Amniotic epithelial cell (primary cell): ENCODE results near the gene RLN1.
"Not testable (repeated sequence)": the region's sequence is repeated elsewhere in the genome, so short reads cannot be mapped to it uniquely, and the experiment has no call there.

Source experiments
- DNase-seq: peaks from one replicate; pipeline ENCODE4 v3.0.0-alpha.2; 2010; ENCODE audit warnings: low read depth

The RLN1 gene

DNA sequence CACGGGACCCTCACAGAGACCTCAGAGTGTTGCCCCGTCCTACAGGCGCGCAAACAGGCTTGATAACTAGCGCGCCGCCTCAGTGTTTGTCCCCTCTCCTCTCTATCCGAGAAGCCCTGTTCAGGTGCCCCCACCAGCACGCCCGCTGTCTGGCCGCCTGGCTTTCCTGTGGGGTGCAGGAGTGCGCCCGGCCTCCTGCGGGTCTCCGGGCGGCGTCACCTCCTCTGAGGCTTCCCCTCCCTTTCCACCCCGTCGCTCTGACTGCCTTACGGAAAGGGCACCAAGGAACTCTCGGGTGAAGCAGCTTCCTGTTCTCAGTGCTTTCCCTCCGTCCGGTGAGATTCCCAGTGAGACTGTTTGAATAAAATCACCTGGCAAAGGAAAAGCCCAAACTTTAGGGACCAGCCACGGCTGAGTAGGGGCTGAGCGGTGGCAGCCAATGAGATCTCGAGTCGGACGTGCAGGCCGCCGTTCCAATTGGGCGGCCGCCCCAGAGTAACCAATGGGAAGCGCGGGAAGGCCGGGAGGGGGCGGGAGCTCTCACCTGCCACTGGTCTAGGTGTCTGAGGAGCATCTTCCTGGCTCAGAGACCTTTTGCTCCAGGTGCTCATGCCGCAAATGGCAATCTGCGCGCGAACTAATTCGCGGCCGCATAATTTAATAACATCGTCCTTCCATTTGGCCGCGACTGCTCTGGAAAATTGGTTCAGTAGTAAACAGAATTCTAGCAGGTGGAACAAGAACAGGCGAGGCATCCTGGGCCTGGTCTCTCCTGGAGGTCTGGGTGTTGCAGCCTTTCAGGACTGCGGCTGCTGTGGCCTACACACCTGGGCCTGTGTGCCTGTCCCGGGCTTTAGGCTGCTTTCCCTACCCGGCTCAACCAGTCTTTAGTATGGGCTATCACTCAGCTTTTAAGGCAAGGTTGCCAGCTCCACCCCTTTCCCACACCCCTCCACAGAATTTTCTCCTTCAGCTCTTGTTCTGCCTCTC, at the start of gene RLN1:
TSS of gene RLN1 (minus strand) at position 885 of the 990 bp plus-strand sequence. CDS start at position 755, 130 bp downstream.
- not testable (repeated sequence) for DNase-seq

DNA sequence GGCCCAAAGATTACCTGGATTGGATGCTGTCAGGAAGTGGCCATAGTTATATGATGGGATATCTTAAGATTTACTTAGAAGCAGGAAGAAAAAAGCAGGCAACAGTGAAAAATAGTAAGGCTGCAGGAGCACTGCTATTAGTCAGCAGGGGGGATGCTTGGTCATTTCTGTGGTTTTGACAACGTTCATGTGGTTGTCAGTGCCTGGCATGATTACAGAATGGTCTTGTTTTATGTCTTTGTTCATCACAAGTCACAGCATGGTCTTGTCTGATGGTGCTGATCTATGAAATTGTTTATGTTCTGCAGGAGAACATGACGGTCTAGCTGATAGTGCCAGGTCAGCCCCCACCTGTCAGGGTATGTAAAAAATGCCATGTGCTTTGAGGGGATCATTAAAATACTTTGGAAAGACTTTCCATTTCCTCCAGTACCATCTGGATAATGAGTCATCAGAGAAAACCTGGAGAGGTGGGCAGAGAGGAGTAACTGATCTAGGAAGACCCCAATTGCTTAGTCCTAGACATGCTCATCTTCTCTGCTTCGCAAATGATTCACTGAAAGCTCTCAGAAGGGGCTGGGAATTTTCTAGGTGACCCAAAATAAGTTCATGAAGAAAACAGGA, 49.5 kb upstream of the RLN1 start:
- DNase-seq: peak; percentile 98

GRCh38 chr9:5388026-5388819, 48.5 kb upstream of the RLN1 start:
- peak; percentile 83 for DNase-seq

DNA sequence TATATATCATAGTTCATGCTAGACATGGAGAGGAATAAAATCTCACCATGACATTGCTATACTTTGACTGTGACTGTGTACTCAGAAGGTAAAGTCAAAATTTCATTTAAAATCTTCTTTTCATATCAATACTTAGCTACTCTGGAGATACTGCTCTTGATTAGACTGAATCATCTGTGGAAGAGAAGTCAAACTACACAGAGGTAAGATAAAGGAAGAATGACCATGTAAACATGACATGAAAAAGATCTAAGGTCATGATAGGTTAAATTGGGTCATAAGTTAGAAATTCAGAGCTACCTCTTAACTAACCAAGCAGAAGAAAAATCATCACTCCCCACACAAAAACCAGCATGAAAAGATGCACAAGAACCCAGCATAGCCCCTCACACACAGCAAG, 44.8 kb upstream of the RLN1 start:
- DNase-seq: no peak

GRCh38 chr9:5382479-5382878, 42.8 kb upstream of the RLN1 start:
- DNase-seq: no peak

GRCh38 chr9:5375790-5376477, 36.3 kb upstream of the RLN1 start:
- DNase-seq: no peak

DNA sequence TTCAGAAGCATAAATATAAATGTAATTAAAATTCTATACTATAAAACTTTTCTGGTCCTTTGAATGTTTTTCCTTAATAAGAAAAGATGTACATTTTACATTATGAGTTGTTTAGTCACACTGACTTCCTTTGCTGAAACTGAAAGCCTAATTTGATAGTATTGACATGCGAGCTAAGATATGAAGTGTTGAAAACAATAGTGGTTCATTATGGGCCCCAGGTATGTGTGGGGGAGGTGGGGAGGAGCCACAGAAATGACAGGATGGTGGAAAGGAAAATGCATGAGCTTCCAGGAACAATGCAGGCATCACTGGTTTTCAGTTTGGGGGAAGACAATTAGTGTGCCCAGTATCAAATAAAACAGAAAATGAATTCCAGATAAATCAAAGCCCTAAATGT, 35.4 kb upstream of the RLN1 start:
- no peak for DNase-seq

DNA sequence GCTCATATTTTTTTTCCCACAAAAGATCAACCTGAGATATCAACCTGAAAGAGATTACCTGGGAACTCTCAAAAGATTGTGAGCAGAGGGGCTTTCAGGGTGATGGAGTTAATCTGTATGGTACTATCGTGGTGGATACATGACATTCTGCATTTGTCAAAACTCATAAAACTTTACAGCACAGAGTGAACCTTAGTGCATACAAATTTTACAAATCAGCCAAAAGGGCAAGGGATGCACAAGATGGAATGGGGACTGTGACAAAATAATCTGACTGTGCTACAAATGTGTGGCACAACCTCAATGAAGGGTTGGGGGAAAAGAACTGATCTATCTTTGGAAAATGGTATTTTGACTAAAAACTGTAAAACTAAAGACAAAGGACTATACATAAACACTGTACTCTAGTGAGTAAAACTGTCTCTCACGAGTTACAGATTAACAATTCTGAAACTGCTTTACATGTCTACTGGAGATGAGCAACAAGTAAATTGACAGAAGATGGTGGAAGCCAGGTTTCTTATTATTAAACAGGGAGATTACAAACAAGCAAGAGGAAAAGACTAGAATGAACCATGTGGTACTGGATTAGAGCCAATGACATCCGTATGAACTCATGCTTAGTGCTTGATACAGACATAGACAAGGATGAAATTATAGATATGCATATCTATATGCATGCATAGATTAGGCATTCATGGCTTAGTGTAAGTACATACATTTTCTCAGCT, 24.8 kb upstream of the RLN1 start:
- DNase-seq: peak; percentile 69

- no peak for DNase-seq
Measured at GRCh38 chr9:5361326-5362010, 21.8 kb upstream of the RLN1 start.

GRCh38 chr9:5360341-5360740, 20.7 kb upstream of the RLN1 start:
- DNase-seq: no peak

DNA sequence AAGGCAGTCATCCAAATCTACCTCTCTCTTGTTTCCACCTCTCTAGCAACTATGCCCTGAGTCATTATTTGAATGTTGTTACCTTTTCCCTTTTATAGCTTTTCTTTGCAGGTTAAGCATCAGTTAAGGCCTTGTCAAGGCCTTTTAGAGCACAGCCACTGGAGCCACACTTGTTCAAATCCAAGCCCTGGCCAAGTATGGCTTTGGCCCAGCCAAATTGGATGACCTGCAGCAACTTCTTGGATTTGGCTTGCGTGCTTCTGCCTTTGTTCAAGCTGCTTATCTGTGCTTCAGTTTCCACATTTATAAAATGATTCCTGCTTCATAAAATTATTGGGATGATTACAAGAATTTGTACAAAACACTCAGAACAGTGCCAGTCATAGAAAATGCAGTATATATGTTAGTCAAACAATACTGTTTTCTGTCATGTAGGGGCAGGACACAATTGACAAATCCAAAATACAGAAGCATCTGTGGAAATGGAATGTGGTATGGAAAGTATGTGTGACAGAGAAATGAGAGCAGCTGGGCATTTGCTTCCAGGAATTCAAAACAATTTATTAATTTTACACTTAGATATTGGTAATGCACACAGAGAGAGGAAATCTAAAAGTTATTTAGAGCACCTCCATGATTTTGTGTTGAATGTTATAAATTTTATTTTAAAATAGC, 17.9 kb upstream of the RLN1 start:
- DNase-seq: no peak

DNA sequence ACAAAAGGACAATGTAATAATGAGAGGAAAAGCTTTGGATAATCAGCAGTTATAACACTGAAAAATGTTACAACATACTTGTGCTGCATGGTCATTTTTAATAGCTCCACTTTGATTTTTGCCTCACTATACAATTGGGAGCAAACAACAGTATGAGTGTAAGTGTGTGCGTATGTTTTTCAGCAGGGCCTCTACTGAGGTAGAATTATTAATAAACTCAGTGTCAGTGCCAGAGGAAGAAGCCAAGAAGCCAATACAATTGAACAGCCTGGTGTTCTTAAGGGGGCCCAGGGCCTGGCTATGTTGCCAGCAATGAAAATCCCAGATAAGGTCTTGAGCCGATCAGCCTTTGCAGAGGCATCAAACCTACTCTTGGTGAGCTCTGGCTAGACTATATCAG, 16.1 kb upstream of the RLN1 start:
- no peak for DNase-seq

- no peak for DNase-seq
Measured at GRCh38 chr9:5355226-5355625, 15.6 kb upstream of the RLN1 start.

- DNase-seq: peak; percentile 82
Measured at GRCh38 chr9:5354184-5354583, 14.5 kb upstream of the RLN1 start.

DNA sequence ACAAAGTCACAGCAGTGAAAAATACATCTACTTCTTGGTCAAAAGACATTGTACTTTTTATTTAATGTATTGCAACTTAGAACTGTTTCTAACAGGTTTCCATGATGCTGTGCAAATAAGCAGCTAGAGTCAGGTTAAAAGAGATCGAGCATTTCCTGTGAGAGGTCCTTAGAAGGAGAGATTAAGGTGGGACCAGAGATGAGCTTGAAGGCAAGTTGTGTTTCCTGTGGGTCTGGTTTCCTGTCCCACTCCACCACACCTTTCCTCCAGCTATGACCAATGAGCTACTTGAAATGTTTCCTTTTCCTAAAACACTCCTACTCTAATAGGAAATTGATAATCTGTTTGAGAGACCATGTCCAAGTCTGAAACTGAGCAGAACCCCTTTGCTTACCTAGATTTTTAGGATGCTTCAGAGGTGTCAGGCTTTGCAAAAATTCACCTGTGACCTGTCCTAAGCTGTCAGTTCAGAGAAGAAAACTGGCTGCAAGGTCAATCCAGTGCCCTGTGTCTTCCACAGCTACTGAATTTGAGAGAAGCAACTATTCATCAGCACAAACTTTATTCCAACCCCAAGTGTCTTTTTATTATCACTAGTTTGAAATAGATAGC, 13.1 kb upstream of the RLN1 start:
- no peak for DNase-seq

DNA sequence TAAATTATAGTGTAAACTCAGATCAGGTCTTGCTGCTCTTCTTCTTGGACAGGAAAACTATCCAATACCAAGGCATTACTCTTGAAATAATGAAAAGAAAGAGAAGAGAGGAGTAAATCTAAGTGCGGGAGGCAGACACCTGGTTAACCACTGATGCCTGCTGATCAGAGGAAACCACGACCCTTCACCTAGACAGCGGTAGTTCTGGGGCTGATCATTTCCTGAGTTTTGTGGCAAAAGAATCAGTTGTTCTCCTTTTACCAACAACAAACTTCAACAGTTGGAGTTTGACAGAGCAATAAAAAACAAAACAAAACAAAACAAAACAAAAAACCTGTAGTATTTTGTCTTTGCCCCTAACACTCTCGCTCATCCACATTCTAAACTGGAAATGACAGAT, 3.0 kb downstream of the RLN1 start:
- DNase-seq: no peak

- not testable (repeated sequence) for DNase-seq
Measured at GRCh38 chr9:5331276-5331675, 8.4 kb downstream of the RLN1 start.

DNA sequence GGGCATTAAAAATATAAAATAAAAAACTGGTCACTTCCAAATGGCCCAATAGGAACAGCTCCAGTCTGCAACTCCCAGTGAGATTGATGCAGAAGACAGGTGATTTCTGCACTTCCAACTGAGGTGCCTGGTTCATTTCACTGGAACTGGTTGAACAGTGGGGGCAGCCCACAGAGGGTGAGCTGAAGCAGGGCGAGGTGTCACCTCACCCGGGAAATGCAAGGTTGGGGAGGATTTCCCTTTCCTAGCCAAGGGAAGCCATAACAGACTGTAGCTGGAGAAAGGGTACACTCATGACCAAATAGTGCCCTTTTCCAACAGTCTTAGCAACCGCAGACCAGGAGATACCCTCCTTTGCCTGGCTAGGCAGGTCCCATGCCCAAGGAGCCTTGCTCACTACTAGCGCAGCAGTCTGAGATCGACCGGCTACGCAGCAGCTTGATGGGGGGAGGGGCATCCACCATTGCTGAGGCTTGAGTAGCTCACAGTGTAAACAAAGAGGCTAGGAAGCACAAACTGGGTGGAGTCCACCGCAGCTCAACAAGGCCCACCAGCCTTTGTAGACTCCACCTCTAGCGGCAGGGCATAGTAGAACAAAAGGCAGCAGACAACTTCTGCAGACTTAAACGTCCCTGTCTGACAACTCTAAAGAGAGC, 12.7 kb downstream of the RLN1 start:
- peak; percentile 44 for DNase-seq

DNA sequence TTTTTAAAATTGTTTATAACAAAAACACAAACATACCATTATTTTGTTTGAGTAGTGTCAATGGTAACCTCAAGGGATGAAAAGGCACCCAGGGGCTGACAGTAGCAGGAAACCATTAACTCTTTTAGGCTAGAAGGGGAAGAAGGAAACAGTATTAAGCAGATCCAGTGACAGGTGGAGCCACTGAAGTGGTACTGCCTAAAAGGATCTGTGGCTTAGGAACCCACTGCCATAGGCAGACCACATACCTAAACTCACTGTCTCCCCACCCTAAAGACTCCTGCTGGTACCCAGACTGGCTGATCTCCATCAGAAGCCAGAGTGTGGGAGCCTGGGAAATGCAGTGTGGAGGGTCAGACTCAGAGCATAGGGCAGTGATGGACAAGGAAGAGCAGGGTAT, 13.5 kb downstream of the RLN1 start:
- DNase-seq: no peak
